Tongue (tissue), 2 donors: Measurements from ENCODE around the gene DCAF15. TPM values are rescaled to one million over a fixed set of nuclear protein-coding genes. Genes with fewer than 3 reads are reported as not detected.
"Not testable (repeated sequence)": the region's sequence is repeated elsewhere in the genome, so short reads cannot be mapped to it uniquely, and the experiment has no call there.

ENCODE experiments used
- DNase-seq: peaks from one replicate; pipeline ENCODE4 v3.0.0-alpha.2; 2015
- total RNA-seq: library from RNA; depleted of rRNA; stranded (reverse); fragments of >200 nt; gene quantifications from one replicate; pipeline ENCODE4 v1.2.3, GENCODE V29; 2014

The DCAF15 gene
- total RNA-seq, 1 donor from 2014 or later = 12.3 TPM

GRCh38 chr19:13959962-13960862, 7.9 kb downstream of the DCAF15 start:
- no peak for DNase-seq

DNA sequence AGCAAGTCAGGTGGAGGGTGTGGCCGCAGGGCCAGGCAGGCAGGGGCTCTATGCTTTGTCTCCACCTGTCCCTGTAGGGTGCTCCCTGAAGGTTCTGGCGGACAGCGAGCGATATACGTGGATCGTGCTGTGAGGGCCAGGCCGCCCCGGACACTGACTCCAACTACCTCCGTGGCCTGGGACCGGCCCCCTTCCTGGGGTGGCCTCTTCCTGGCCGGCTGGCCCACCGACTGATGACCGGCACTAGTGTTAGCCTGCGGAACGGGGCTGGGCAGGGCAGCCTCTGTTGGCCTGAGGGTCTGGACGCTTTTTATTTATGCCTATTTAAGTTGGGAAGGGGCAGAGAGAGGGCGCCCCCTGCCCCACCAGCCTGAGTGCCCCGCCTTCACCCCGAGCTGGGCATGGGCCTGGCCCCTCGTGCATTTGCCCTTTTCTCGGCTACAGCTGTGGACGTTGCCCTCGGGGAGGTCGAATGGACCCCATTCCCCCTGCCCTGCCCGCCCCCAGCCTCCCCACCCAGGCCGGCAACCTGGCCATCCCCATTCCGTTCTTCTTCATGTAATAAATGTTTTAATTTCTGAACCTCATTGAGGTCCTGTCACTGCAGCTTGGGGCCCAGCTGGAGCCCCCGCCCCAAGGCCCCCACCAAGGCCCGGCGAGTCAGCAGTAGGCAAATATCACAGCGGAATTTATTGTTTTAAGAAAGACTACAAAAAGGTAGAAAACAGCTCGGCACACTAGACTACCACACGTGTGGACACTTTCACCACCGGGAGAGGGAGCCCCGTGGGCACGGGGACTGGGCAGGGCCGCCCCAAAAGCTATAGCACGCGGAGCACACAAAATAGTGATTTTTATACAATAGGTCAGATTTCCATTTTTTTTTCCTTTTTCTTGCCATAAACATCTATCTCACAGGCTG, 8.8 kb downstream of the DCAF15 start:
- DNase-seq = no peak

- peak; percentile 61 for DNase-seq
Observed at GRCh38 chr19:13961826-13962698, 9.8 kb downstream of the DCAF15 start.

GRCh38 chr19:13962699-13963602, 10.6 kb downstream of the DCAF15 start:
- peak; percentile 64 for DNase-seq

GRCh38 chr19:13963603-13964105, 11.3 kb downstream of the DCAF15 start:
- DNase-seq = no peak

- DNase-seq = no peak
Observed at GRCh38 chr19:13964776-13965175, 12.5 kb downstream of the DCAF15 start.

DNA sequence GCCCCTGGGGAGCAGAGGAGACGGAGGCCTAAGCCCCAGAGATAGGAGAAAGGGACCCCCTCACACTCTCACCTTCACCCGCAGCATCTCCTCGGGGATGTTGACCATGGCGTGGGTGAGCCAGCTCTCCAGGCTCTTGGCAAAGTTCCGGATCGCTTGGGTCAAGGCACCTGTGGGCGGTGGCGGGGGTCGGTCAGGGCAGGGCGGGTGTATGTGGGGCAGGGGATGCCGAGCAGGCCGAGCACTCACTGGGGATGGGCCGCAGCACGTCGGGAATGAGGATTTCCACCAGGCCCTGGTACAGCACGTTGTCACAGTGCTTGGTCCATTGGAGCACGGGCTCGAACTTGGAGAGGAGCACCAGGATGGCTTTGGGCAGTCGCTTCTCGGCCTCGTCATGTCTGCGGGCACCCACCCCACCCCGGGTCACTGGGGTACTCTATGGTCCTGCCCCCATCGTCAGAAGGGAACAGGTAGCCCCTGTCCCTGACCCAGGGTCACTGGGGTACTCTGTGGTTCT, 13.1 kb downstream of the DCAF15 start:
- DNase-seq = no peak

DNA sequence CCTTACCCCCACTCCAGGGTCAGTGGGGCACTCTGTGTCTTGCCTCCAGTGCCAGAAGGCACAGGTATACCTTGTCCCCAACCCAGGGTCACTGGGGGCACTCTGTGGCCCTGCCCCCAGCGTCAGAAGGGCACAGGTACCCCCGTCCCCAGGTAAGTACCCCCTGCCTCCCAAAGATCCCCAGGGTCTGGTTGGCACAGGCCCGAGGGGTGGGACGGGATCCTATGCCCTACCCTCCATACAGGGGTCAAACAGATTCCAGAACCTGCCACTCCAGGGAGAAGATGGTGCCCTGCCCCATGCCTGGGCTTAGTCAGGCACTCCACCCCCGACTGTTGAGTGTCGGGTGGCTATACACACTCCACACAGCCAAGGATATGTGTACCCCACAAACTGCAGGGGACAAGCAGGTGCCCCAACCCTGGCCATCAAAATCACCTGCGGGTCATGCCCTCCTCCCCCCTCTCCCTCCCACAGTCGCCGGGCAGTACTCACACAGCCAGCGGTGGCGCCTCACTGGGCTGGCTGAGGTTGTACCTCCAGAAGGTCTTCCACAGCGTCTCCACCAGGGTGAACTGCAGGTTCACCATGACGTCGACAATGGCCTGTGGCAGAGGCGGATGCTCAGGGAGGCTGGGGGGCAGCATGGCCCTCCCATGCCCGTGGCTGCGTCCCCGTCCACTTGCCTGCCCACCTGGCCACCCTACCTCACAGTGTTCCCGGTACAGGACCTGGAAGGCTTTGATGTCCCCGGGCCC, 13.8 kb downstream of the DCAF15 start:
- no peak for DNase-seq

DNA sequence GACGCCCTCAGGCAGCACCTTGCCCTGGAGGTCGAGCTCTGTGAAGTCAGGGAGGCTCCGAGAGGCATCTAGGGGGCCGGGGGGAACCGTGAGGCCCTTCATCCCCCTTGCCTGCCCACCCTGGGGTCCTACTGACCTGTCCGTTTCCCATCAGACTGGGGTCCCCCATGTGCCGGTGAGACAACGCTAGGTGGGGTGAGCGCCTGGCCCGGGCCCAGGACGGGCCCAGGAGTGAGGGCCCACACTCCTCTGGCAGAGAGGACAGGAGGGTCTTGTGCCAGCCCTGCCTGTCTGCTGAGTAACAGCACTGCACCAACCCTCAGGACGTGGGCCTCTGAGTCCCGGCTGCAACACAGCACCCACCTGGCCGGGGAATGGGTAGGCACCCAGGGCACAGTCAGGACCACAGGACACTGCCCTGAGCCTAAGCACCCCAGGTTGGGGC, 14.4 kb downstream of the DCAF15 start:
- DNase-seq = no peak

DNA sequence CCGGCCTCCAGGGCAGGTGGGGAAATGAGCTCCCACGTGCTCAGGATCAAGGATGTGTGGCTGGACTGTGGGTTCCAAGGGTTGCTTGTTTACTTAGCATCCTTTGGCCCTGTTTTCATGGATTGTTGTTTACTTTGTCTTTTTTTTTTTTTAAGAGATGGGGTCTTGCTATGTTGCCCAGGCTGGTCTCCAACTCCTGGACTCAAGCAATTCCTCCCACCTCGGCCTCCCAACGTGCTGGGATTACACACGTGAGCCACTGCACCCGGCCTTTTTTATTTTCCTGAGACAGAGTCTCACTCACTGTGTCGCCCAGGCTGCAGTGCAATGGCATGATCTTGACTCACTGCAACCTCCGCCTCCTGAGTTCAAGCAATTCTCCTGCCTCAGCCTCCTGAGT, 14.9 kb downstream of the DCAF15 start:
- not testable (repeated sequence) for DNase-seq

DNA sequence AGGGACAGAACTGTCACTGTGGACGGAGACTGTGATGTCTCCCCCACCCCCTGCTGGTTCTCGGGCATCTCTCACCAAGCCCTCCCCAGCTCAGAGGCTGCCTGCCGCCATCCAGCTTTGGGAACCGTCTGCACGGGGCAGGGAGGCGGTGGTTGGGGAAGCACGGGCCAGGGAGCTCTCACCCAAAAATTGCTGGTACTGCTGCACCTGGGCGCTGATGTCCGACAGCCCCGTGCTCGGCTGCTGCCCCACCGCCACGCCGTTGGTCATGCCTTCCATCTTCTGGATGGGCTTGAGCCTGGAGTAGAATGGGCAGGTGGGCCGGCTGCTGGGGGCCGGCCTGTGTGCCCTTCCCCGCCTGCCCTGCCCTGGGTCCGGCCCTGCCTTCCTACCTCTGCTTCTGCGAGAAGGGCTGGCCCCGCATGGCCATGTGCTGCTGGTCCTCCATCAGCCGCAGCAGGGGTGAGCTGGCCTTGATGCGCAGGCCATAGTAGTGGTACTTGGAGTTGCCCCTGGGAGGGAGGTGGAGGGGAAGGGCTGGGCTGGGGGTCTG, 16.1 kb downstream of the DCAF15 start:
- DNase-seq = no peak

GRCh38 chr19:13968999-13969398, 16.7 kb downstream of the DCAF15 start:
- no peak for DNase-seq

- no peak for DNase-seq
Observed at GRCh38 chr19:13969897-13970296, 17.6 kb downstream of the DCAF15 start.

DNA sequence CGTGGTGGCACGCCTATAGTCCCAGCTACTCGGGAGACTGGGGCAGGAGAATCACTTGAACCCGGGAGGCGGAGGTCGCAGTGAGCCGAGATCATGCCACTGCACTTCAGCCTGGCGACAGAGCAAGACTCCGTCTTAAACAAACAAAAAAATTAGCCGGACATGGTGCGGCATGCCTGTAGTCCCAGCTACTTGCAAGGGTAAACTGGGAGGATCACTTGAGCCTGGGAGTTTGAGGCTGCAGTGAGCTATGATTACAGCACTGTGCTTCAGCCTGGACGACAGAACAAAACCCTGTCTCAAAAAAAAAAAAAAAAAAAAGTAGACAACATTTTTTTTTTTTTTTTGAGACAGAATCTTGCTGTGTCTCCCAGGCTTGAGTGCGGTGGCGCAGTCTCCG, 19.6 kb downstream of the DCAF15 start:
- DNase-seq = not testable (repeated sequence)

DNA sequence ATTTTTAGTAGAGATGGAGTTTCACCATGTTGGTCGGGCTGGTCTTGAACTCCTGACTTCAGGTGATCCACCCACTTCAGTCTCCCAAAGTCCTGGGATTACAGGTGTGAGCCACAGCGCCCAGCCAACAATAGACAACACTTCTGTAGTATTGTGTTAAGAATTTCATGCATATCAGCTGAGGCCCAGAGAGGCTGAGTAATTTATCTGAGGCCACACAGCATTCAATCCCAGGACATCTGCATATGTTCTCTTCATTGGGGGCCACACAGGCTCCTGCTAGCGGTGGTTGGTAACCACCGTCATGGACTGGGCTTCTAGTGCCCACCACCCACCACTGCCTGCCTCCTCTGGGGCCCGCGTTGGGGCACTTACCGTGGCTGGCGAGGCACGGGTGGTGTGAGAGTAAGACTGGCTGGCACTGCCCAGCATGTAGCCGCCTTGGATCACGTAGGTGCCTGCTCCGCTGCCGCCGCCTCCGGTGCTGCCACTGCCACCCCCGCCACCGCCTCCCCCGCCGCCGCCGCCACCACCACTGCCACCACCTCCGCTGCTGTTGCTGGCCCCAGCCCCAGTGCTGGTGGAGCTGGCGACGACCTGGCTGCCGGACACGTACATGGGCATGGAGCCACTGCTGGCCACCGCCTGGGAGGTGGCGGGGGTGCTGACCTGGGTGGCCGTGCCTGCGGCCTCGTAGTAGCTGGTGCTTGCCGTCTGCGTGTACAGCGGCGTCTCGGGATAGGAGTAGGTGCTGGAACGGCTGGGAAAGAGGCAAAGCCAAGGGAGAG, 20.3 kb downstream of the DCAF15 start:
- DNase-seq = no peak

- not testable (repeated sequence) for DNase-seq
Observed at GRCh38 chr19:13973479-13973878, 21.2 kb downstream of the DCAF15 start.

DNA sequence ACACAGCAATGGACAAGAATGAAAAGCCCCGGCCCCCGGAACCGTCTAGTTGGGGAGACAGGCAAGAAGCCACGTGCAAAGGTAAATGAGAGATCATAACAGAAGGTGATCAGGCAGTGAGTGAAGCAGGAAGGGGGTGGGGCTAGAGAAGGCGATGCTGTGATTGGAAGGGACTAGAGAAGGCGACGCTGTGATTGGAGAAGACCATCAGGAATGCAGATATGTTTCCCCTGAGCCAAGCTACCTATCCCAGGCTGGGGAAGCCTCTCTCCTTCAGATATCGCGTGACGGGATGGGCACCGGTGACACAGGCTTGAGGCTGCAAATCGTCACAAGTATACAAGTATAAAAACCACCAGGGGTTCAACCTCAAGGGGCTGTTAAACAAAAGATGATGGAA, 21.8 kb downstream of the DCAF15 start:
- DNase-seq = peak; percentile 51

GRCh38 chr19:13975870-13976269, 23.6 kb downstream of the DCAF15 start:
- DNase-seq = no peak
